Thyroid gland (tissue), 4 donors: ENCODE measurements around the gene DUSP19. TPM values are rescaled to one million over a fixed set of nuclear protein-coding genes. Genes with fewer than 3 reads are reported as not detected.

Source experiments
- DNase-seq, 2 donors: peaks; one replicate each; pipeline ENCODE4 v3.0.0-alpha.2; 2019
- H3K27ac ChIP-seq, 3 donors: fragments of 200-600 bp; sonication (generic); 1 replicate in 2 of 3; 2 replicates in 1 of 3; pipeline ENCODE4 v1.5.1; 2016 to 2019; ENCODE audit warnings: mild to moderate bottlenecking in 1 of 3, moderate library complexity in 1 of 3
- H3K27me3 ChIP-seq: fragments of 200-600 bp; sonication (generic); one replicate; pipeline ENCODE4 v1.5.1; 2019
- H3K36me3 ChIP-seq, 2 donors: fragments of 200-600 bp; sonication (generic); one replicate each; pipeline ENCODE4 v1.5.1; 2016 to 2019
- H3K4me1 ChIP-seq, 2 donors: fragments of 200-600 bp; sonication (generic); one replicate each; pipeline ENCODE4 v1.5.1; 2017 to 2019
- H3K4me3 ChIP-seq, 3 donors: fragments of 200-600 bp; sonication (generic); replicated peaks in 1 of 3; 1 replicate in 2 of 3; 2 replicates in 1 of 3; pipeline ENCODE4 v1.5.1; 2016; ENCODE audit warnings: mild to moderate bottlenecking in 1 of 3
- H3K9me3 ChIP-seq: fragments of 200-600 bp; sonication (generic); one replicate; pipeline ENCODE4 v1.5.1; 2017
- CTCF ChIP-seq, 6 experiments: fragments of 200-600 bp in 3 of 6; fragments of 450-650 bp in 3 of 6; sonication (generic) in 3 of 6; IDR thresholded peaks; one replicate each; pipeline ENCODE4 v1.5.1; 2016 to 2019; ENCODE audit warnings: antibody characterized with exemption in 6 of 6, mild to moderate bottlenecking in 2 of 6, inconsistent platforms in 1 of 6, moderate library complexity in 1 of 6
- POLR2A ChIP-seq, 2 donors: fragments of 450-650 bp; IDR thresholded peaks; one replicate each; pipeline ENCODE4 v1.6.1; 2017; ENCODE audit warnings: antibody characterized with exemption in 2 of 2, mild to moderate bottlenecking in 2 of 2, moderate library complexity in 1 of 2
- WGBS, 2 donors: methylation state at CpG; one replicate each; pipeline ENCODE4 v1.1.5; 2017; 5-methylcytosine and 5-hydroxymethylcytosine counted together
- intact Hi-C: fragments of 100-400 bp; cut with DNase I; formaldehyde crosslinking; loops from one replicate; pipeline ENCODE4 v1.15.1; 2023
- small RNA-seq: library from RNA; depleted of rRNA; stranded (forward); fragments of <200 nt; gene quantifications from one replicate; pipeline ENCODE3, GENCODE V24; 2016
- total RNA-seq, 4 donors: library from RNA; depleted of rRNA; stranded (reverse); fragments of >200 nt; gene quantifications; one replicate each; pipeline ENCODE4 v1.2.3, GENCODE V29; 2016

DUSP19 gene
- total RNA-seq, 4 donors from 2014 or later: 3.2 to 5.9 (median 3.7) TPM

- WGBS, 2 donors: 77 to 79% methylated on average over 11 of the region's 11 CpGs
- Histone ChIP-seq H3K9me3 (no peaks in the 10 kb centered on the region), H3K27me3 (no peaks in the 10 kb centered on the region), H3K4me1 (peaks cover 0 to 6% of the 10 kb centered on the region in 2 donors), H3K27ac (no peak overlapping the region), H3K4me3 (no peak overlapping the region), H3K36me3 (no peaks in the 10 kb centered on the region)
- no peak for DNase-seq
- intact Hi-C loops: no loop called here
- no peak for TF ChIP-seq CTCF (IDR thresholded peaks at IDR 0.05)
- no peak for TF ChIP-seq POLR2A (IDR thresholded peaks at IDR 0.05)
Measured at GRCh38 chr2:183125659-183126341, 47.3 kb downstream of the DUSP19 start.

GRCh38 chr2:183126635-183127034, 48.1 kb downstream of the DUSP19 start:
- no peaks in the 10 kb centered on the region for H3K9me3 ChIP-seq
- no peak for TF ChIP-seq POLR2A (IDR thresholded peaks at IDR 0.05)
- no peak for TF ChIP-seq CTCF (IDR thresholded peaks at IDR 0.05)
- no peak overlapping the region for H3K27ac ChIP-seq
- H3K36me3 ChIP-seq: no peaks in the 10 kb centered on the region
- no peak overlapping the region for H3K4me3 ChIP-seq
- 94 to 96% methylated on average over 2 of the region's 2 CpGs for WGBS, 2 donors
- H3K27me3 ChIP-seq: no peaks in the 10 kb centered on the region
- intact Hi-C loops: no loop called here
- DNase-seq: no peak
- peaks cover 0 to 6% of the 10 kb centered on the region in 2 donors for H3K4me1 ChIP-seq

- no peak overlapping the region for H3K4me3 ChIP-seq
- H3K27ac ChIP-seq: no peak overlapping the region
- H3K9me3 ChIP-seq: no peaks in the 10 kb centered on the region
- no peaks in the 10 kb centered on the region for H3K36me3 ChIP-seq
- no peak for TF ChIP-seq CTCF (IDR thresholded peaks at IDR 0.05)
- no peak for TF ChIP-seq POLR2A (IDR thresholded peaks at IDR 0.05)
- DNase-seq: no peak
- no peaks in the 10 kb centered on the region for H3K27me3 ChIP-seq
- WGBS, 2 donors: 73 to 97% methylated on average over 2 of the region's 2 CpGs
- H3K4me1 ChIP-seq: no peaks in the 10 kb centered on the region
- intact Hi-C loops: no loop called here
Measured at GRCh38 chr2:183134016-183134415, 55.5 kb downstream of the DUSP19 start.

- Histone ChIP-seq H3K4me3 (no peak overlapping the region), H3K36me3 (no peaks in the 10 kb centered on the region), H3K27me3 (no peaks in the 10 kb centered on the region), H3K4me1 (no peaks in the 10 kb centered on the region), H3K27ac (no peak overlapping the region), H3K9me3 (no peaks in the 10 kb centered on the region)
- DNase-seq: no peak
- WGBS, 2 donors: 98 to 99% methylated on average over 1 of the region's 1 CpG
- intact Hi-C loops: no loop called here
- TF ChIP-seq CTCF (IDR thresholded peaks at IDR 0.05): no peak
- no peak for TF ChIP-seq POLR2A (IDR thresholded peaks at IDR 0.05)
Measured at GRCh38 chr2:183148955-183149354, 70.4 kb downstream of the DUSP19 start.

GRCh38 chr2:183149489-183149888, 70.9 kb downstream of the DUSP19 start:
- no peak overlapping the region for H3K4me3 ChIP-seq
- TF ChIP-seq POLR2A (IDR thresholded peaks at IDR 0.05) (no peak), CTCF (IDR thresholded peaks at IDR 0.05) (no peak)
- no peaks in the 10 kb centered on the region for H3K27me3 ChIP-seq
- H3K4me1 ChIP-seq: no peaks in the 10 kb centered on the region
- 86 to 87% methylated on average over 2 of the region's 2 CpGs for WGBS, 2 donors
- DNase-seq: no peak
- intact Hi-C loops: no loop called here
- no peaks in the 10 kb centered on the region for H3K9me3 ChIP-seq
- no peak overlapping the region for H3K27ac ChIP-seq
- H3K36me3 ChIP-seq: no peaks in the 10 kb centered on the region

Small RNA genes lying within 50 kb of the gene (small RNA-seq; reads per million reads assigned to genes)
- gene RF00599: not detected

Other genes starting within 250 kb of the DUSP19 start
- 1 to 10 TPM; 1.1 to 6.0 (median 3.1) TPM for gene FRZB, start 212.1 kb upstream of the DUSP19 start, total RNA-seq
- gene NCKAP1, start 40.3 kb upstream of the DUSP19 start, total RNA-seq: 100 to 1,000 TPM; 139 to 214 (median 172) TPM
- gene NUP35, start 45.7 kb downstream of the DUSP19 start, total RNA-seq: 10 to 100 TPM; 13.7 to 19.1 (median 17.2) TPM